RWPE1 (cell line): Measurements from ENCODE around the gene VPS8.

ENCODE experiments used
- CTCF ChIA-PET: fragments of 350-600 bp; sonication (Branson Sonifier 250); formaldehyde crosslinking; extraction: SDS; loops from one replicate; lab custom pipeline; 2021; lab: Yijun Ruan, JAX
- POLR2A ChIA-PET: fragments of 400-600 bp; formaldehyde crosslinking; extraction: SDS; loops from one replicate; lab custom pipeline; 2020; ENCODE audit warnings: antibody characterized with exemption; ENCODE audit not compliant: low non-redundant PET; lab: Yijun Ruan, JAX
- DNase-seq: peaks from one replicate; pipeline ENCODE4 v3.0.0; 2012; ENCODE audit warnings: low spot score
- H3K27ac ChIP-seq: fragments of 450-650 bp; 2 replicates; pipeline ENCODE4 v1.5.1; 2017
- CTCF ChIP-seq: fragments of 450-650 bp; conservative IDR thresholded peaks from 2 replicates; pipeline ENCODE4 v1.5.1; 2017; ENCODE audit warnings: low read depth, mild to moderate bottlenecking

Gene VPS8

GRCh38 chr3:184766555-184767261 lies 45.3 kb upstream of the VPS8 start:
- H3K27ac ChIP-seq, result peak overlapping the region; percentile 75
- POLR2A ChIA-PET, result interaction anchor here (2.5 kb wide), 1 partner anchor 205 kb away, joined by 8 read pairs; the partner anchor contains the start of gene EPHB3

GRCh38 chr3:184767377-184767776 lies 44.6 kb upstream of the VPS8 start:
- no peak for TF ChIP-seq CTCF
- CTCF ChIA-PET, result interaction anchor here (1.0 kb wide), 1 partner anchor 206 kb away, joined by 3 read pairs; the partner anchor contains the start of gene EPHB3
- H3K27ac ChIP-seq, result no peak overlapping the region
- POLR2A ChIA-PET, result no interaction called here
- no peak for DNase-seq

More at GRCh38 chr3:184766555-184767261, 45.3 kb upstream of the VPS8 start:
- CTCF ChIA-PET, result interaction anchor here (0.6 to 1.3 kb wide), 4 partner anchors 18 to 167 kb away, joined by 3 to 4 read pairs (median 4); no protein-coding TSS in a partner anchor
- DNase-seq, result peak; percentile 80
- TF ChIP-seq CTCF, result no peak

GRCh38 chr3:184769382-184770170 lies 42.4 kb upstream of the VPS8 start:
- no peak for TF ChIP-seq CTCF
- no peak overlapping the region for H3K27ac ChIP-seq
- DNase-seq, result no peak
- ChIA-PET POLR2A (no interaction called here), CTCF (interaction anchor here (0.6 kb wide), 1 partner anchor 186 kb away, joined by 4 read pairs; no protein-coding TSS in a partner anchor)

- H3K27ac ChIP-seq, result no peak overlapping the region
- DNase-seq, result no peak
- POLR2A ChIA-PET, result no interaction called here
- TF ChIP-seq CTCF, result no peak
- CTCF ChIA-PET, result no interaction called here
These were observed 41.4 kb upstream of the VPS8 start for GRCh38 chr3:184770541-184770940.

- no peak for TF ChIP-seq CTCF
- ChIA-PET CTCF (interaction anchor here (1.0 to 3.1 kb wide), 2 partner anchors 31 to 210 kb away, joined by 4 to 18 read pairs; partner anchors contain the start of gene EPHB3), POLR2A (interaction anchor here (0.5 kb wide), 1 partner anchor 224 kb away, joined by 4 read pairs; no protein-coding TSS in a partner anchor)
- DNase-seq, result no peak
- H3K27ac ChIP-seq, result no peak overlapping the region
These were observed 40.5 kb upstream of the VPS8 start for GRCh38 chr3:184771301-184772127.
